ENCODE data around the gene DSTN. TPM values are rescaled to one million over a fixed set of nuclear protein-coding genes. Genes with fewer than 3 reads are reported as not detected.

Gene DSTN
- total RNA-seq, 1 experiment from 2014 or later = 412 TPM

GRCh38 chr20:17642404-17643269 is 72.8 kb downstream of the DSTN start:
- H3K4me1 ChIP-seq (ENCODE audit: control insufficient read depth, insufficient read depth, low read length) = peaks cover 35% of the 10 kb centered on the region
- ATAC-seq = no peak
- intact Hi-C loops (cut with micrococcal nuclease; ENCODE audit: unreplicated experiment) (no loop called here), in situ Hi-C loops (cut with HindIII; ENCODE audit: low pct_unique_long_range_greater_than_20kb, low sequenced_read_pairs) (no loop called here)
- POLR2A ChIA-PET = no interaction called here
- H3K9me3 ChIP-seq (ENCODE audit: control insufficient read depth, insufficient read depth, low read depth, low read length) = no peaks in the 10 kb centered on the region
- TF ChIP-seq POLR2AphosphoS5 (IDR thresholded peaks at IDR 0.05; ENCODE audit: low read depth, low read length) = no peak
- DNase-seq (ENCODE audit: low read depth, low spot score) = no peak
- H3K36me3 ChIP-seq (ENCODE audit: control insufficient read depth, insufficient read depth, low read length) = no peaks in the 10 kb centered on the region
- no peak overlapping the region for H3K27ac ChIP-seq (ENCODE audit: low read length)
- CTCF ChIA-PET = no interaction called here
- BruUV-seq (replicated peaks) = no TSS peak
- no peak overlapping the region for H3K4me3 ChIP-seq (ENCODE audit: low read depth in 2 of 2, low read length in 2 of 2)
- no peaks in the 10 kb centered on the region for H3K27me3 ChIP-seq (ENCODE audit: control insufficient read depth, insufficient read depth, low read length)

- no peaks in the 10 kb centered on the region for H3K27me3 ChIP-seq (ENCODE audit: control insufficient read depth, insufficient read depth, low read length)
- intact Hi-C loops (cut with micrococcal nuclease; ENCODE audit: unreplicated experiment) = no loop called here
- H3K4me1 ChIP-seq (ENCODE audit: control insufficient read depth, insufficient read depth, low read length) = peaks cover 46% of the 10 kb centered on the region
- H3K9me3 ChIP-seq (ENCODE audit: control insufficient read depth, insufficient read depth, low read depth, low read length) = no peaks in the 10 kb centered on the region
- POLR2A ChIA-PET = no interaction called here
- CTCF ChIA-PET = no interaction called here
- H3K27ac ChIP-seq (ENCODE audit: low read length) = peak overlapping the region; percentile 29; the same call in 1 of the 2 replicates
- TF ChIP-seq, protein P1, sequence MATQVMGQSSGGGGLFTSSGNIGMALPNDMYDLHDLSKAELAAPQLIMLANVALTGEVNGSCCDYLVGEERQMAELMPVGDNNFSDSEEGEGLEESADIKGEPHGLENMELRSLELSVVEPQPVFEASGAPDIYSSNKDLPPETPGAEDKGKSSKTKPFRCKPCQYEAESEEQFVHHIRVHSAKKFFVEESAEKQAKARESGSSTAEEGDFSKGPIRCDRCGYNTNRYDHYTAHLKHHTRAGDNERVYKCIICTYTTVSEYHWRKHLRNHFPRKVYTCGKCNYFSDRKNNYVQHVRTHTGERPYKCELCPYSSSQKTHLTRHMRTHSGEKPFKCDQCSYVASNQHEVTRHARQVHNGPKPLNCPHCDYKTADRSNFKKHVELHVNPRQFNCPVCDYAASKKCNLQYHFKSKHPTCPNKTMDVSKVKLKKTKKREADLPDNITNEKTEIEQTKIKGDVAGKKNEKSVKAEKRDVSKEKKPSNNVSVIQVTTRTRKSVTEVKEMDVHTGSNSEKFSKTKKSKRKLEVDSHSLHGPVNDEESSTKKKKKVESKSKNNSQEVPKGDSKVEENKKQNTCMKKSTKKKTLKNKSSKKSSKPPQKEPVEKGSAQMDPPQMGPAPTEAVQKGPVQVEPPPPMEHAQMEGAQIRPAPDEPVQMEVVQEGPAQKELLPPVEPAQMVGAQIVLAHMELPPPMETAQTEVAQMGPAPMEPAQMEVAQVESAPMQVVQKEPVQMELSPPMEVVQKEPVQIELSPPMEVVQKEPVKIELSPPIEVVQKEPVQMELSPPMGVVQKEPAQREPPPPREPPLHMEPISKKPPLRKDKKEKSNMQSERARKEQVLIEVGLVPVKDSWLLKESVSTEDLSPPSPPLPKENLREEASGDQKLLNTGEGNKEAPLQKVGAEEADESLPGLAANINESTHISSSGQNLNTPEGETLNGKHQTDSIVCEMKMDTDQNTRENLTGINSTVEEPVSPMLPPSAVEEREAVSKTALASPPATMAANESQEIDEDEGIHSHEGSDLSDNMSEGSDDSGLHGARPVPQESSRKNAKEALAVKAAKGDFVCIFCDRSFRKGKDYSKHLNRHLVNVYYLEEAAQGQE (IDR thresholded peaks at IDR 0.05; ENCODE audit: insufficient read depth in 1 of 2, low read depth in 2 of 2, low read length in 1 of 2) = no peak
- TF ChIP-seq POLR2AphosphoS5 (IDR thresholded peaks at IDR 0.05; ENCODE audit: low read depth, low read length) = no peak
- TF ChIP-seq SIN3A (IDR thresholded peaks at IDR 0.05; ENCODE audit: borderline replicate concordance, insufficient read depth, low read depth, low read length) = no peak
- no peak for TF ChIP-seq CTCF (IDR thresholded peaks at IDR 0.05)
- no peak for TF ChIP-seq TCF7L2 (IDR thresholded peaks at IDR 0.05; ENCODE audit: low read depth, low read length)
- TSS peak; percentile 5 for BruUV-seq (replicated peaks)
- no peaks in the 10 kb centered on the region for H3K36me3 ChIP-seq (ENCODE audit: control insufficient read depth, insufficient read depth, low read length)
- in situ Hi-C loops (cut with HindIII; ENCODE audit: low pct_unique_long_range_greater_than_20kb, low sequenced_read_pairs) = no loop called here
- DNase-seq (ENCODE audit: low read depth, low spot score) = no peak
- ATAC-seq = no peak
- H3K4me3 ChIP-seq (ENCODE audit: low read depth in 2 of 2, low read length in 2 of 2) = no peak overlapping the region
Measured at GRCh38 chr20:17643531-17644188, 73.8 kb downstream of the DSTN start.

DNA sequence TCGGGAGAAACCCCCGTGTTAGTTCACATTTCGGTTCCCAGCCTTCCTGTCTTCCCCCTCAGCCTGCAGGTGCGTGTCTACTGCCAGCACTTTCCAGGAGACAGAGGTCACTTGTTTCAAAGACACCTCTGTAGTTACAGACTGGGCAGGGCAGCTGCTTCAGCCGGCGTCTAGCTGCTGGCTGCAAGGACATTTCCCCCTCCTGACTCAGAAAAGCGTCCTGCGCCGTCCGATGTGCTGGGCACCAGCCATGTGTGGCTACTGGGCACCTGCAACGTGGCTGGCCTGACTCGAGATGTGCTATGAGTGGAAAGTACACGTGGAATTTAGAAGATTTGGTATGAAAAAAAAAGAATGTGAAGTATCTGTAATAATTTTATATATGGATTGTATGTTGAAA is 74.6 kb downstream of the DSTN start:
- POLR2A ChIA-PET = no interaction called here
- ATAC-seq = no peak
- intact Hi-C loops (cut with micrococcal nuclease; ENCODE audit: unreplicated experiment) = no loop called here
- in situ Hi-C loops (cut with HindIII; ENCODE audit: low pct_unique_long_range_greater_than_20kb, low sequenced_read_pairs) = no loop called here
- Histone ChIP-seq H3K27ac (ENCODE audit: low read length) (peak overlapping the region; percentile 75; the same call in 1 of the 2 replicates), H3K4me3 (ENCODE audit: low read depth in 2 of 2, low read length in 2 of 2) (no peak overlapping the region), H3K9me3 (ENCODE audit: control insufficient read depth, insufficient read depth, low read depth, low read length) (no peaks in the 10 kb centered on the region), H3K36me3 (ENCODE audit: control insufficient read depth, insufficient read depth, low read length) (no peaks in the 10 kb centered on the region), H3K4me1 (ENCODE audit: control insufficient read depth, insufficient read depth, low read length) (peaks cover 51% of the 10 kb centered on the region), H3K27me3 (ENCODE audit: control insufficient read depth, insufficient read depth, low read length) (no peaks in the 10 kb centered on the region)
- DNase-seq (ENCODE audit: low read depth, low spot score) = no peak
- BruUV-seq (replicated peaks) = no TSS peak
- TF ChIP-seq CTCF (IDR thresholded peaks at IDR 0.05) (no peak), POLR2AphosphoS5 (IDR thresholded peaks at IDR 0.05; ENCODE audit: low read depth, low read length) (no peak), TCF7L2 (IDR thresholded peaks at IDR 0.05; ENCODE audit: low read depth, low read length) (no peak), SIN3A (IDR thresholded peaks at IDR 0.05; ENCODE audit: borderline replicate concordance, insufficient read depth, low read depth, low read length) (no peak)
- TF ChIP-seq, protein P1 (IDR thresholded peaks at IDR 0.05; ENCODE audit: insufficient read depth in 1 of 2, low read depth in 2 of 2, low read length in 1 of 2) = no peak
- CTCF ChIA-PET = no interaction called here

All from Panc1 (cell line).